HG02798 (cell line): Measurements from ENCODE around the gene SPTLC3.

Experiments used
- ATAC-seq: cut with Tn5 transposase; IDR thresholded peaks from one replicate; pipeline ENCODE4 v1.9.1; 2021; ENCODE audit warnings: mild to moderate bottlenecking; ENCODE audit not compliant: unreplicated experiment, poor library complexity

The SPTLC3 gene

DNA sequence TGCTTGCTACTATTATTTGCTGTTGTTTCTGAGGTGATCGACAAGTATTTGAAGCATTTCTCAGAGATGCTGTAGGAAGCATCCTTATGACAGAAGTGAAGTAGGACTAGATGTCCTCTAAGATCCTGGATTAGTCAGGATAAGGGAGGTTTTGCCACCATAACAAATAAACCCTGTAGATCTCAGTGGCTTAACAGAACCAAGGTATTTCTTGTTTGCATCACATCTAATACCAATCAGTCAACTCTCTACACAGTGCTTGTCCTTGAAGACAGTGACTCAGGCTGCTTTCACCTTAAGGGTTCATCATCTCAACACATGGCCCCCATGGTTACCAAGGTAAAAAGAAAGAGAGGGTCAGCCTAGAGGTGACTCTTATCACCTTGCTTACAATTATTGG is 119.4 kb downstream of the SPTLC3 start:
- ATAC-seq: no peak

DNA sequence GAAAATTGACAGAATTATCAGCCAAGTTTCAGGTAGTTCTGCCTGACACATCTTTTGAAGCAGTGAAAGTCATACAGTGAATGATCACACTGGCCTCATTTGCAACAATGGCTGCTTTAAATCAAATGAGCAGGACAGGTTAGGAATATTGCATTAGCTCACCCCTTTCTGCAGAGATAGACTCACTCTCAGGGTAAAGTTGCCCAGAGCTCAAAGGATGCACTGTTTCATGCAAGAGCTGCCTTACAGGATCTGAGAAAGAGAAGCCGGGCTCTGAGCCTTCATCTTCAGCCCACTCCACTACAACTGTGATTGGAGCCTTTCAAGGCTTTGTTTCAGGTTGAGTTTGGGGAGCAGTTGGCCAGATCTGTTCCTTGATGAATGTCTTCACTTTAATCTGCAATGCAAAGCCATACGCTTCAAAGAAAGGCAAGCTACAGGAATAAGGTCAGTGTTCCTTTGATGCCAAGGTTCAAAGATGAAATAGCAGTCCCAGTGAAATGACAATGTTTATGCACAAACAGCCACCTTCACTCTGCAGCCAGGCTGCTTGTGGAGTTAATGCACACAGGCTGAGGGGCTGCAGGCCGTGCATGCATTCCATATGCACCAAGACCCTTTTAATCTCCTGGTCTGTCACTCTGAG is 121.4 kb downstream of the SPTLC3 start:
- ATAC-seq: no peak

DNA sequence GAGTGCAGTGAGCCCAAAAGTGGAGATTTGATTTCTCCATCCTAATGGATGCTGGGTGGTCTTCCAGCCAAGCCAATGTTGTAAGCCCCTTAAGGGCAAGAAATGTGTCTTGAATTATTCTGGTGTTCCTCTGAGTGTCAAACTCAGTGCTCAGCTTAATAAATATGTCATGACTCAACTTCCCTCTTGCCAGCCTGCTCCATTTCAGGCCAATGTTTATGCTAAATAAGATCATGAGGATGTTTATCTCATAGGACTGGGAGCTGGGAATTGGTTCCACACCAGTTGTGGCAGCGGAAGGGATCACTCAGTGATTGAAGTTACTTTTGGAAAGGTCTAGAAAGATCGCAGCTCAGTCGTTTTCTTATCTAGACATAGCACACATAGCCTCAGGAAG is 121.9 kb downstream of the SPTLC3 start:
- no peak for ATAC-seq

DNA sequence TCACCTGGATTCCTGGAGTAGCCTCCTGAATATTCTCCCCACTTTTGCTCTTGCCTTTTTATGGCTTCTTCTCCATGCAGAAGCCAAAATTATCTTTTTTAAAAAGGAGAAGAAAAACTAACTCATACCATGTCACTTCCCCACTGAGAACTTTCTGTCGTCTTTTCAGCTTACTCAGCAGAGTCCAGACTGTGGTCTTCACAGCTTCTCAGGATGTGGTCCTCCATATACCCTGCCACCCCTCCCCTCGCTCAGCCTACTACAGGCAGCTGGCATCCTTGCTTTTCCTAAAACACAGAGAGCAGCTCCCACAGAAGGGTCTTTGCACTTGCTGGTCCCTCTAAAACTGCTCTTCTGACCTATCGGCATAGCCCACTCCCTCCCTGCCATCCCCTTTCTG is 122.9 kb downstream of the SPTLC3 start:
- no peak for ATAC-seq

DNA sequence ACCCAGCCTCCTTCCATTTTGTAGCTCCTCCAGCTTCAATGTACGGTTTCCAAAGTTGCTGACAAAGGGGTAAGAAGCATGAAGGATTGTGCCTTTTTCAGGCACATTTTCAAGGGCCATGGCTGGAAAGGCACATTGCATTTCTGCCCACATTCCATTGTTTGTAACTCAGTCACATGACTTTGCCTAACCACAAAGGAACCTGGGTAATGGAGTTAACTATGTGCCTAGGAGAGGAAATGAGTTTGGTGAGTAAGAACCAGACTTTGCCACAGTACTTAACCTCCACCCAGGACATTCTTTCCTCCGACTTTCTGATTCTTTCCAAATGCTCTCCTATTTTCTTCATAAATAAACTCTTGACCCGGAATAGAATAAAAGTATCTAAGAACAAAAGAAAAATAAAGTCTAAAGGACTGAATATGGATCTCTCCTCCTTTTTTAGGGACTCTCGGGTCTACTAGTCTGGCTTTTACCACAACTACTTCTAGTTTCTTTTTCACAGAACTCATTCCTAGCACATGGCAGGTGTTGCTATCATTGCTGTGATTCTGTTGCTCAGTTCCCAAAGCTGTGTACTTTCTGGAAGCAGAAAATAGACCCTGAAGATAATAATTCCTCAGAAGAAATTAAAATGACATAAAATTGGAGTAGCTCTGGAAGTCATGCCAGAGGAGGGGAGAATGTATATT is 130.8 kb downstream of the SPTLC3 start:
- ATAC-seq: no peak

DNA sequence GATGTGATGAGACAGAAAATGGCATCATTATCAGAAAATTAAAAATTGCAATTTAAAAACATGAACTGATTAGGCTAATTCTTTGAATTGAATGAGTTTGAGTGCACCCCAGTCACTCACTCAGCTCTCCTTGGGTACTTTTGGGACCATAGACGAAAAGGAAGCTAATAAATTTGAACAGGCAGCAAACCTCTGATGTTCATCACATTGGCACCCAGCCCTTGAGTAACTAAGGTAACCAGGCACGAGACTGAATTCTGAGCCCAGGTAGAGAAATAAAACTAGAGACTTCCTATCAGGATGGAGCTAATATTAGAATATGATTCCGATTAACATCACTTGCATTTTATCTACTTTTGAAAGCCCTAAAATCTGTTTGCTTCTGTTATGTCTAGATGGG is 131.4 kb downstream of the SPTLC3 start:
- ATAC-seq: no peak

DNA sequence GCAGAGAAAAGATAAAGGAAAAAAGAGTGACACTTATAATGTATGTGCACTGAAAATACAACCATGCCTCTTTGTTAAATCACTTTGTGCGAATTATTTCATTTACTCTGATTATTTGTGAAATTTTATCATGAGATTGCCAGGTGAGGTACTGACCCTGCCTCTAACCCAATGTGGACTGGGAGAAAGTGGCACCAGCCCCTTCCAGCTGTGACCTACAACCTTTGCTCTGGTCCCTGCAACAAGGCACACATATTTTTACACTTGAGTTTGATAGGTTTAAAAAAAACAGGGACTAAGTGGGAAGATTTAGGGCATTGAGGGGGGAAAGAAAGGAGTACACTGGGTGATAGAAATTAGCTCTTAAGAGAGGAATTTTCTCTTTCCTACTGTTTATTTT is 132.0 kb downstream of the SPTLC3 start:
- no peak for ATAC-seq

DNA sequence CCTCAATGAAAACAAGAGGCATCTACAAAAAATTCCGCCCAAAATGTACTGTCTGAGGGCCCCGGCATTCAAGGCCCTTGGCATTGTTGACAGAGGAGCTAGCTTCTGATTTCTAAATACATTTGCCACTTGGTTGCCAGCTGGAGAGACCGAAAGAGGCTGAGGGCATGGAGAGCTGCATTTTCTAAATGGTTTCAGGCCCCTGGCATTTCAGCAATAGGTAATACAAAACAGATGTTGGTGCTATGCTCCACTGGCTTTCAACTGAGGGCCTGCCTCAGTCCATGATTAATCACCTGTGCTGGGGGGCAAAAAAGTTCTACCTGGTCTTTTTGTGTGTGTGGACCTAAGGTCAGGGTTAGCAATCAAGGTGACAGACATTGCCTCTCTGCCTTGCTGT is 132.8 kb downstream of the SPTLC3 start:
- no peak for ATAC-seq

DNA sequence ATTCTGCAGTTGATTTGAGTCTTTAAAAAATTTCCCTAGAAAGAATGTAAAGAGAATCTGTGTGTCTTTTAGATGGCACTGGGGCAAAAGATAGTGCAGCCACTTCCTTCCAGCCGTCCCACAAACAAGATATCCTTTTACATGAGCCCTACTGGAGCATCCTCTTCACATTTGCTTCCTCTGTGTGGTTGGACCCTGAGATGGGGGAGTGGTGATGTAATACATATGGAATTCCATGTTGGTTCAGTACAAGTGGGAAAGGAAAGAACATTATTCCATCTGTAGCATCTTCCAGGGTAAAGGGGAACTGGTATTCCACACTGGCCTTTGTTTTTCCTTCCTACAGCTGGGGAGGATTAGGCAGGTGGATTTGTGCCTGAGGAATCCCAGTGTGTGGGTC is 133.4 kb downstream of the SPTLC3 start:
- no peak for ATAC-seq

DNA sequence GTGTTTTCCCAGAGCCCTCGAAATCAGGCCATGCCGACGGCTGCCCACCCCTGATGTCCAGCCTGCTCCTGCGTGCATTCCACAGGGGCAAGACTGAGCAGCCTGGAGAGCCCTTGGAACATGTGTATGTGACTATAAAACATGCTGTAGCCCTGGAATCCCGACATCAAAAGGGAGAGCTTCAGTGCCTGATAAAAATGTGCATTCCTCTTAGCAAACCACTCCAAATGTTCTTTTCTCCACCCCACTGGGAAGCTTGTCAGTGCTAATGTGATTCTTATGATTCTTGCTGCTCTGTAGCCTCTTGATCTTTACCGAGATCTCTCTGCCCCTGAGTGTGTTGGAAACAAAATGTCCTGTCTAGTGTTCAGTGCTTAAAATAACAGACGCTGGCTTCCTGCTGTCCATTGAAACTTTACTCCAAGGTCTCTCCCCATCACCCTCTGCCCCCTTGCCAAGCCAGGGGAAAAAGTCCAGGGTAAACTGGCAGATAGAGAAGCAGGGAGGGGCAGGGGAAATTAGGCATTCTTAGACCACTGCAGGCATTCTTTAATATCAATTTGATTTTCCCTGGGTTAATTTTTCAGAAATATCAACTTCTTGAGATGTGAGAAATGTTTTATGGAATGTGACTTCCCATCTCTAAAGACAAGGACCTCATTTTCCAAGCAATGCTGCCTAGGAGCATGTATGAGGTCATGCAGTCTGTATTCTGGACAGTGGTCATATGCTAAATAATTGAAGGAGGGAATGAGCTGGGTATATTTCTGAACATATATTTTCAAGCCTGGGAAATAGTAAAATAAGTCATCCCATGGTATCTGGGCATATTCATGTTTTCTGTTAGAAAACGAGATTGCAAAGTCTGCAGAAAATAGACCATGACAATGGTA is 138.5 kb downstream of the SPTLC3 start:
- ATAC-seq: no peak

DNA sequence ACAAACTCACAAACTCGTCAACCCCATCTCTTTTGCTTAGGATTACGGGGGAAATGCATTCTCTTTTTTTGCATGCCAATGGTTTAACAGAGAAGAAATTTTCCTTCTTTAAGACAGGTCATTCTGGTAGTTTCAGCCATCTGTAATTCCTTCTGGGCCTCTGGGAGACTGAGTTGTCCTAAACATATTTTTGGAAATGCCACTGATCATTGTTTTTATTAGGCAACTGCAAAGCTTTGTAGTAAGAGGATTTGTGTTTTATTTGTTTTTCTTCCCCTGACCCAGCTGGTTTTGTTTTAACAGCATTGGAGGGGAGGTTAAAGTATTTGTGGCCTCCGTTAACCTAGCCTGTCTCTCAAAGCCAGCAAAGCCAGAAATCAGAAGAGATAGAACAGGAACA is 139.2 kb downstream of the SPTLC3 start:
- ATAC-seq: no peak

DNA sequence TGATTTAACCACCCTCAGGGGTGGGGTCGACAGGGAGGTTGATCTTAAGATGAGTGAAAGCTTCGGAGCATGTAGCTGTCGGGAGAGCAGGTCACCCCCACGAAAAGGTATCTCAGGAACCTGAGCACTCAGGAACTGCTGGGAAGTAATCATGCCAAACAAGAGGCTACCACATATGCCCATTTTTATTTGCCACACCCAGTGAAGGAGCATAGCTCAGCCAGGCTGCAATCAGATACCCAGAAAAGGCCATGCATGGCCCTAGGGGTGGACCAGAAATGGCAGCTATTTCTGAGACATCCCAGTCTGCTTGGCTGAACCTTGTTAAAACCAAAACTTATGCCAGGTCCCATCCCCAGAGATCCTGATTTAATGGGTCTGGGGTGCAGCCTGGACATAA is 139.6 kb downstream of the SPTLC3 start:
- ATAC-seq: no peak

DNA sequence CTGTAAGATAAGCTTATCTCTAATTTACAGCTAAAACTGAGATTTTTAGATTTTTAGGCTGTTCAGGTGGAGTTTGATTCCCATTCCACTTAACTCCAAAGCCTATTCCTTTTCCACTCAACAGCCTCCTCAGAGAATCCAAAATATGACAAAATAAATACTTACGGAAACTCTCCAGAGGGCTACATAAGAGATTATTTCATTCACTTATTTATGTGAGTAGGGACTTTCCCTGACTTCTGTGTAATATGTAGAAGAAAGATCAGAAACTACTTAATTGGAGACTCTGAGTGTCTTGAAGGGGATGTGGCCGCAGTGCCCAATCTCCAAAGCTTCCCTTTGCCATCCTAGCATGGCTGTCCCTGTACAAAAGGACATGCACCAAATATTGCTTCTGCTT is 140.2 kb downstream of the SPTLC3 start:
- no peak for ATAC-seq

DNA sequence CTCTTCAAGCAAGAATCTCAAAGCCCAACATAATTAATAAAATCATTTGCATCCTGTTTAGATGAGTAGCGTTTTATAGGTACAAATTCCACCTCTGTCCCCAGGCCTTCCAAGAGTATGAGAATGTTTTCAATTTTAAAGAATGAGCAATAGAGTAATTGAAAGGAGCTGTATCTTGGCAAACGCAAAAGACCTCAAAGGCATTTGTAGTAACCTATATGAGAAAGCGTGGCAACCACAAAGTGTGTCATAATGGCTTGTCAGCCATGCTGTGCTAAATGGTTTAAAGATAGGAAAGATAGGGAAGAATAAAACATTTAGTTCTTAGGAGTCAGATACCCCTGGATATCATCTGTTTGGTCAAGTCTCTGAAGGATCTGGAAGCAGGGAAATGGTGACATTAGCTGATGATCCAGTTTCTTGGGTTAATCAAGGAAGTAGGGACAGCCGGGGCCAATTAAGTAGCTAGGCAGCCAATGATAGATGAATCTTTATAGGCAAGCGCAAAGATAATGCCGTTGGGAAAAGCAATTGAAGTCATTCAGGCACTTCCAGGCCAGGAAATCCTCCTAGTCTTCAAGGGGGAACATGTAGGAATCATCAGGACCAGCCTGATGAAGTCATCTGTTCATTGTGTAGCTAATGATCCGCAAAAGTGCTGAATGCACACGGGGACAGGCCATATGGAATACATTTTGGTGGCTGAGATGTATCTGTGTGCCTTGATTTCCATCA is 140.8 kb downstream of the SPTLC3 start:
- ATAC-seq: no peak

DNA sequence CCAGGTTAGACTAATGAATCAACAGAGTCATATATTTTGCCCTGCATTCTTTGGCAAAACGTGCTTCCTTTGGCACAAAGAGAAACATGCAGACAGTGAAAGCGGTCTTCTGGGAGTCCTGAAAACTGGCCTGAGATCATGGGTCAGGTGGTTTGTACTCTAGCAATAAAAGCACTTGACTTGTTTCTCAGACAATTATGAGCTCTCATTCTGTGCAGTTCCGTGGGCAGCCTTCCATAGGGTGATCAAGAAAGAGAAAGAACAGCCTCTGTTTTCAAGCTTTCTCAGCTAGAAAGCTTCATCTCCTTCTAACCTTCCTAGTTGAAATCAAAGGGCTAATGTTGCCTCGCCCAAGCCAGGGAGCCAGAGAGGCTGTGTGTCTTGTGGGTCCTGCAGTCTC is 149.6 kb downstream of the SPTLC3 start:
- no peak for ATAC-seq

DNA sequence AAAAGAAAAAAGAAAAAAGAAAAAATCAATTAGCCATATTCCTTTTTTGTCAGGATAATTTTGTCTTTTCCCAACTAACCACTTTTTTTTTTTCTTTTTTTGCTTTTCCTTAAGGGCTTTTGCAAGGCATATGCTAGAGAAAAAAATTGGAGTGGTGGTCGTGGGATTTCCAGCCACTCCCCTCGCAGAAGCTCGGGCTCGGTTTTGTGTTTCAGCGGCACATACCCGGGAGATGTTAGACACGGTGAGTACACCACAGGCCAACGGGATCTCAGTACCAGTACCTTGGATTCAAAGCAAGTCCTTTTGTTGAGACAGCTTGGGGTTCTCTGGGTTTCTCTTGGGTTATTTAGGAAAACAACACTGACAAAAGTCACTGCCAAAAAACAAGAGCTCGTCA is 151.1 kb downstream of the SPTLC3 start:
- no peak for ATAC-seq

DNA sequence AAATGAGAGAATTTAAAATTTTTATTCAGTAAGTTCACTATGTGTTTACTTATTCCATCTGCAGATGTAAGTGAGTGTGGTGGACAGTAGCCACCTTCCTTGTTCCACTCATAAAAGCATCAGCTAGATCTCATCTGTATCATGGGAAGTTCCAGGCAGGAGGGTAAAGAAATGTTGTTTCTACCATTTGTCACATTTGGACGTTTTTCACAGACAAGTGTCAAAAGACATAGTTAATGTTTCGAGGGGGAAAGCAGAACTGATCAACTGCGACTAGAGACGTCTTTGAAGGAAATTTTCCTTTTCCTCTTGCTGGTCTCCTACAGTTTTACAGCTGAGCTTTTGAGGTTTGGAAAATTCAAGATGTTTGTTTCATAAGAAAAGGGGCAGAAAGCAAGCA is 156.4 kb downstream of the SPTLC3 start:
- no peak for ATAC-seq

DNA sequence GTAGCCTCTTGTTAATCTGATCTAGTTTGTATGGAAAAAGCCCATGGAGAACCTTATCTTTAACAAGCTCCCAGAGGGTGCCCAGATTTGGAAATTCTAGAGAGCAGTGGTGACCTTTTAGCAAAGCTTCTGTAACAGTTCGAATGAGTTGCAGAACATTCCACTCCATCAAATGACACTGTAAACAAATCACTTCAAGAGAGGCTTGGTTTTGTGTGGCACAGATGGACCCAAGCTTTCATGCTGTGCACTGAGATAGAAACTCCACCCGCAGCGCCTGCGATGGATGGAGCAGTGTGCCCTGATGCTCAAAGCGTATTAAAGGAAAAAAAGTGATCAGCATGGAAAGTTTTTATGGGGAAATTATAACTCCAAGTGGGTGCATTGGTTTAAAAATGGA is 157.2 kb downstream of the SPTLC3 start:
- no peak for ATAC-seq

DNA sequence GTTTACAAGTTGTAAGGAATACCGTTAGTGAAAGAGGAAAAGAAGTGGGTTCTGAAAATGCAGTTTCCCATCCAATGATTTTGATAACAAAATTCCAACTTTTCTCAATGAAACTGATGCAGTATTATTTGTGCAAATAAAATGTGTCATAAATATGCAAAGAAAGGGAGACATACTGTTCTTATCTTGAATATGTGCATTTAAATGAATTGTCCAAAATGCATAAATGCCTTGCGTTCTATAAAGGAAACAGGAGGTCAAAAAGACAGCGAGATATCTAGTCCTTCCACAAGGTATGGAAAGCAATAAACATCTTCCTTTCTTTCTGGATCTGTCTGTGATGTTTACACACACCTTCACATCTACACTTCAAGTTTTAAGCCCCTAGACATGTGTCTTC is 157.7 kb downstream of the SPTLC3 start:
- no peak for ATAC-seq

DNA sequence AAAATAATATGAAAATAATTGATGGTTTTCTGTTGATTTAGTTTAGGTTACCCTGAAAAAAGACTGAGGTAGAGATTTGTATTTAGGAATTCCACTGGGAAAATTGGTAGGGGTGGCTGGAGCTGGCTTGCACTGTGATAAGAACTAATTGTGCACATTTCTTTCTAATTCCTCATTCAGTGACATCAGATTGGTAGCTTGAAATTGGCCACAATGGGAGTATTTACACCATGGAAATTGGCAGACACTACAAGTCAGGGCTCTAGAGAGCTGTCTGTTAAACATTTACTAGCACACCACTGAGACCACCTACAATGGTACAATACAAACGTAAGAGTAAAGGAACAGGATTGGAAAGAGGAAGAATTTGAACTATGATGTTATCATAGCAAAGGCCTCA is 160.3 kb downstream of the SPTLC3 start:
- ATAC-seq: no peak

DNA sequence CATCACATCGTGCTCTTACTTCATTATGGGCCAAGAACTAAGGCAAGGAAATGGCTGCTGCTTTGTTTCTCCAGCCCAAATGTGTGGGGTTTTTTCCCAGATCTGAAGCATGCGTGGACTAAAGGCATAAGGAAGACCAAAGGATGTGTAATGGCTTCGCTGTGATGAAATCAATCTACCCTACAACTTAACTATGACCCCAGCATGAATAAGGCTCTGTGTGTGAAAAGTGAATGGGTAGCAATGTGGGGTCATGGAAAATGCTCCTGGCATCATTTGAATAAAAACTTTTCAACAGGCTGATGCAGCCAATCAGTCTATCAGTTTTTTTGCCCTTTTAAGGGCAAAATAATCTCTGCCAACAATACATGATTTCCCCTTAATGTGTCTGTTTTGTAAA is 162.0 kb downstream of the SPTLC3 start:
- no peak for ATAC-seq
